NCI-H524 (cell line): ENCODE results near the gene NLRP14.

Experiments used
- DNase-seq, 2 experiments: peaks; one replicate each; lab custom pipeline; 2025; lab: John Stamatoyannopoulos, UW

NLRP14 gene

GRCh38 chr11:7057641-7058040 lies 37.4 kb downstream of the NLRP14 start:
- no peak for DNase-seq

DNA sequence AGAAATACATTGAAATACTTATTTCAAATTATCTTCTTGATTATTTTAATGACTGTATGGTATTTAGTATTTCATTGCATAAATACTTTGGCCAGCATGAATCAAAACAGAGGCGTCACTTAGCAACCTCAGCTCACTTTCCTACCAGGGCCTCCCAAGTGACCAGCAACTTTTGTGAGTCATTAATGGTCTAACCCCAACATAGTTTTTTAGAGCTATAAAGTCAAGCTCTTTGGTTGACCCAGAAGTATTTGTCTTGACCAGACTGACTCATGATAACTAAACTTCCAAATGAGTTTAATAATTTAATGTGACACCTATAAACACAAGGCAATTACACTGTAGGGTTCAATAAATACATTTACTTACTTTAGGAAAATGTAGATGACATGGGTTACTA lies 40.6 kb downstream of the NLRP14 start:
- DNase-seq, result no peak

DNA sequence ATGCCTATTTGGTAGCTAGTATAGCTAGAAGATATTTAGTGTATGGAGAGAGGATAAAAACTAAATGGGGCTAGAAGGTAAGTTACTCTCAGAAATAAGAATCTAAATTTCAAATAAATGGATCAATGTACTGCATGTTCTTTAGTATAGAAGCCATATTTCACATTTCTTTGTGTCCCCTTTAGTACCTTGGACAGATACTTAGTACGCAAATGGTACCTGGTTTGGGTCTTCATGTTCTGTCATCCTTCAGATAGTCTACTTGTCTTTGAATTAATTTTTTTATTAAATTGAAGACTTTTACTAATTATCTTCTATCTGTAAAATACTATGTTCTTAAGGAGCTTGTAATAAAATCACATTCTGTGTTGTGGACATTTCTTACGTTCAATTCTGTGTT lies 42.3 kb downstream of the NLRP14 start:
- DNase-seq, result no peak

DNA sequence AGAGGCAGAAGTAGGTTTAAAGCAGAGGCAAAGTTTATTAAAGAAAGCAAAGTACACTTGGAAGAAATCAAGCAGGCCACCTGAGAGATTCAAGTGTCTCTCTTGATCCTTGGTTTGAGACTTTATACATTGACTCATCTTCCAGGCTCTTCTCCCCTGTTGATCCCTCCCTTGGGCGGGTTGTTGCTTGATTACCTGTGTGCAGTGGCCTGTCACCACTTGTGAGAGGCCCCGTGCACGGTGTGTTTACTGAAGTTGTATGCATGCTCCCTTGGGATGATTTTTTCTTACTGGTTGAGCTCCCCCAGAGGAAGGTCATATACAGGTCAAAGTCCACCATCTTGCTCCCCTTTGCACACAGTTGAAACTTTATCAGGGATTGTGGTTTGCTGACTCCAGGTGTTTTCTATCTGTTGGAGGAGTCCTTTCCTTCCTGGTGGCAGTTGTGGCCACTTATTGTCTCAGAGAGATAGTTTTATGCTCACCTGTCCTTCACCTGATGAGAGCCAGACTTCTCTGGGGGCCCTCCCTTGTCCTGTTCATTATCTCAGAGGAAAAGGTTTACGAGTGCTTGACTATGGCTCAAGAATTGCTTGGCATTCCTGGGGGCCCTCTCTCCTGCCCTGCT lies 52.2 kb downstream of the NLRP14 start:
- no peak for DNase-seq

DNA sequence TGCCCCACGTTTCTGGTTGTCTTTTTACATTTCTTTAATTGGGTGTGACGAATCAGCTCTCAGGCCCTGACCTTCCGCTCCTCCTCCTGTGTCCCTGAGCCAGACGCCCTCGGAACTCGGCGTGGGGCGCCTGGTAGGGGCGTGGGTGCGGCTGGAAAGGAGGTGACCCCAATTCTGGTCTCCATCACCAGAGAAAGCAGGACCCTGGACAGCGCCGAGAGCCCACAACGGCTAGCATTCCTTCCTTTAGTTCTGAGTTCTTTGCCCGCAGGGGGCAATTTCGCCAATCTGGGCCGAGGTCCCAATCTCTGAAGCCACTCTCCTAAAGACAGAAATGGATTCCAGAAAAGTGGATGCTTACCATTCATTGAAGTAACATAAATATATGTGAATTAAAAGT lies 56.8 kb downstream of the NLRP14 start:
- no peak for DNase-seq

GRCh38 chr11:7079545-7080135 lies 59.4 kb downstream of the NLRP14 start:
- DNase-seq, result no peak

GRCh38 chr11:7080900-7081299 lies 60.6 kb downstream of the NLRP14 start:
- DNase-seq, result no peak

GRCh38 chr11:7081441-7081840 lies 61.2 kb downstream of the NLRP14 start:
- DNase-seq, result no peak

DNA sequence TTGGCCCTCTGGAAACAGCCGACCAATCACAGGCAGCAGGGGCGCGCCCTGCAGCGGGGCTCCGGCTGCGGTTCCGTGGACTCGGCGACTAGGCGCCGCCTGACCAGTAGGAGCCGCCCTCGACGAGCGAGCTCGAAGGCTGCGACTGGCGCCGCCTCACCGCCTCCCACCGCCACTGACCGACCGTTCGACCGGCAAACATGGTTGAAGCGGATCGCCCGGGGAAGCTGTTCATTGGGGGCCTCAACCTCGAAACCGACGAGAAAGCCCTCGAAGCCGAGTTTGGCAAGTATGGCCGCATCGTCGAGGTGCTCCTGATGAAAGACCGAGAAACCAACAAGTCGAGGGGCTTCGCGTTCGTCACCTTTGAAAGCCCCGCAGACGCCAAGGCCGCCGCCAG lies 68.6 kb downstream of the NLRP14 start, which contains the start of gene RBMXL2:
TSS of gene RBMXL2 (plus strand) at position 78 of the 400 bp plus-strand sequence. CDS start at position 201, 123 bp downstream.
- no peak for DNase-seq

DNA sequence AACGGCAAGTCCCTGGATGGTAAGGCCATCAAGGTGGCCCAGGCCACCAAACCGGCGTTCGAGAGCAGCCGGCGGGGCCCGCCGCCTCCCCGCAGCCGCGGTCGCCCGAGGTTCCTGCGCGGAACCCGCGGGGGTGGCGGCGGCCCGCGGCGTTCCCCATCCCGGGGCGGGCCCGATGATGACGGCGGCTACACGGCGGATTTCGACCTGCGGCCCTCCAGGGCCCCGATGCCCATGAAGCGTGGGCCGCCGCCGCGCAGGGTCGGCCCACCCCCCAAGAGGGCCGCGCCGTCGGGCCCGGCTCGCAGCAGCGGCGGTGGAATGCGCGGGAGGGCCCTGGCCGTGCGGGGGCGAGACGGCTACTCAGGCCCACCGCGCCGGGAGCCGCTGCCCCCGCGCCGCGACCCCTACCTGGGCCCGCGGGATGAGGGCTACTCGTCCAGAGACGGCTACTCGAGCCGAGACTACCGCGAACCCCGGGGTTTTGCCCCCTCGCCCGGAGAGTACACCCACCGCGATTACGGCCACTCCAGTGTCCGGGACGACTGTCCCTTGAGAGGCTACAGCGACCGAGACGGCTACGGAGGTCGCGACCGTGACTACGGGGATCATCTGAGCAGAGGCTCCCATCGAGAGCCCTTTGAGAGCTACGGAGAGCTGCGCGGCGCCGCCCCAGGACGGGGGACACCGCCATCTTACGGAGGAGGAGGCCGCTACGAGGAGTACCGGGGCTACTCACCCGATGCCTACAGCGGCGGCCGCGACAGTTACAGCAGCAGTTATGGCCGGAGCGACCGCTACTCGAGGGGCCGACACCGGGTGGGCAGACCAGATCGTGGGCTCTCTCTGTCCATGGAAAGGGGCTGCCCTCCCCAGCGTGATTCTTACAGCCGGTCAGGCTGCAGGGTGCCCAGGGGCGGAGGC lies 69.3 kb downstream of the NLRP14 start:
- no peak for DNase-seq

- DNase-seq, result peak; percentile 4 to 64
Measured at GRCh38 chr11:7098235-7098832, 78.1 kb downstream of the NLRP14 start.

- no peak for DNase-seq
Measured at GRCh38 chr11:7115780-7116179, 95.5 kb downstream of the NLRP14 start.

DNA sequence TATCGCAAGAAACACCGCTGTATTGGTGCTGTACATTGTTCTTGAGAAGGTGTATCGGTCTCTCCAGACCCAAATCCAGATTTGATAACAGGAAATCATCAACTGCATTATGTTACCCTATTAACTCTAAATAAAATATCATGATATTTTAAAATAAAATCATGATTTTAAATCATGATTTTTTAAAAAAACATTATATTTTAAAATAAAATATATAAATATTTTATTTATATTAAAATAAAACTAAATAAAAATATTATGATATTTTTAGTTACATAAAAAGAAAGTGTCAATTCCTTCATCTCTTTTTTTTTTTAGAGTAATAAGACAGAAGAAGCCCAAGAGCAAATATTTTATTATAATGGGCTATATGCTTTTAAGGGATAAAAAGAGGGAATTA lies 96.1 kb downstream of the NLRP14 start:
- no peak for DNase-seq
